Stimulated activated CD8-positive, alpha-beta memory T cell treated with anti-CD3 and anti-CD28 coated beads, Interleukin-4, amount 100 ng/mL, for 1 hour (primary cell): ENCODE results near the gene CPSF3.
"Not testable (repeated sequence)": the region's sequence is repeated elsewhere in the genome, so short reads cannot be mapped to it uniquely, and the experiment has no call there.

Experiments
- DNase-seq, 2 donors: peaks; one replicate each; pipeline ENCODE4 v3.0.0-alpha.2; 2020; ENCODE audit warnings: low read depth in 2 of 2, low spot score in 1 of 2

Gene CPSF3

GRCh38 chr2:9392898-9393765 is 30.3 kb upstream of the CPSF3 start:
- DNase-seq: no peak

DNA sequence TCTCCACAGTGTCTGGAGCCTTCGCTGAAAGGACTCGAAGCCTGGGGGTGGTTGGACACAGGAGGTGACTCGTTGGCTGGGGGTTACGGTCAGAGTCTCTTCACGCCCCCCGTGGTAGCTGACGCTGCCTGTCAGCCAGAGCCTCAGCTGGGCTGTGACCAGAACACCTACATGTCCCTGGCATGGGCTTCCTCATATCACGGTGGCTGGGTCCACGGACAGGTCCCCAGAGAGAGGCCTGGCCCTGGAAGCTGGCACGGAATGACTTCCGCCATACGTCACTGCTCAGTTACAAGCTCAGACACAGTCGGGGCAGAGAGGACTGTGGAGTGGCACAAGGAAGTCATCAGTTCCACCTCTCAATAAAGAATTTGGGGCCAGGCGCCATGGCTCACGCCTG is 28.6 kb upstream of the CPSF3 start:
- no peak for DNase-seq

DNA sequence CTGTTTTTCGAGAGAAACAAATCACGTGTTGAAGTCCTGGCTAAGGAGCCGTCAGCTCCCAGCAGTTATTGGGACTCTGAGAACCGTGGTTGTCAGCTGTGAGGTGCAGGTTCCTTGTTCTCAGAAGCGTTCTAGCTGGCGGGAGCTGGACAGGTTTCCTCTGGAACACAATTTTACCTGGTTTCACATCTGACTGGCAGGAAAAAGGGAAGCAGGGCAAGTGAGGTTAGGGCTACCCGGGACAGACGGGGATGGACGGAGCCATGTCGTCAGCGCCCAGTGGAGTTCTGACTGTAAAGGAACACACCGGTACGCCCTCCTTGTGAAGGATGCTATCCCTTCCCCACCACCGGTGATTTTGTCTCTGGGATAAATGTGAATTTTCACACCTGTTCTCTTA is 26.3 kb upstream of the CPSF3 start:
- DNase-seq: no peak

DNA sequence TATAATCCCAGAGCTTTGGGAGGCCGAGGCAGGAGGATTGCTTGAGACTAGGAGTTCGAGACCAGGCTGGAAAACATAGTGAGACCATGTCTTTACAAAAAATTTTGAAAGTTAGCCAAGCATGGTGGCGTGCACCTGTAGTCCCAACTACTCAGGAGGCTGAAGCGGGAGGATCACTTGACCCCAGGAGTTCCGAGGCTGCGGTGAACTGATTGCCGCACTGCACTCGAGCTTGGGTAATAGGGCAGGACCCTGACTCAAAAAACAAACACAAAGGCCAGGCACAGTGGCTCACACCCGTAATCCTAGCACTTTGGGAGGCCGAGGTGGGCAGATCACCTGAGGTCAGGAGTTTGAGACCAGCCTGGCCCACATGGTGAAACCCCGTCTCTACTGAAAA is 25.2 kb upstream of the CPSF3 start:
- DNase-seq: not testable (repeated sequence)

- DNase-seq: no peak
These were observed 24.3 kb upstream of the CPSF3 start for GRCh38 chr2:9398881-9399780.

DNA sequence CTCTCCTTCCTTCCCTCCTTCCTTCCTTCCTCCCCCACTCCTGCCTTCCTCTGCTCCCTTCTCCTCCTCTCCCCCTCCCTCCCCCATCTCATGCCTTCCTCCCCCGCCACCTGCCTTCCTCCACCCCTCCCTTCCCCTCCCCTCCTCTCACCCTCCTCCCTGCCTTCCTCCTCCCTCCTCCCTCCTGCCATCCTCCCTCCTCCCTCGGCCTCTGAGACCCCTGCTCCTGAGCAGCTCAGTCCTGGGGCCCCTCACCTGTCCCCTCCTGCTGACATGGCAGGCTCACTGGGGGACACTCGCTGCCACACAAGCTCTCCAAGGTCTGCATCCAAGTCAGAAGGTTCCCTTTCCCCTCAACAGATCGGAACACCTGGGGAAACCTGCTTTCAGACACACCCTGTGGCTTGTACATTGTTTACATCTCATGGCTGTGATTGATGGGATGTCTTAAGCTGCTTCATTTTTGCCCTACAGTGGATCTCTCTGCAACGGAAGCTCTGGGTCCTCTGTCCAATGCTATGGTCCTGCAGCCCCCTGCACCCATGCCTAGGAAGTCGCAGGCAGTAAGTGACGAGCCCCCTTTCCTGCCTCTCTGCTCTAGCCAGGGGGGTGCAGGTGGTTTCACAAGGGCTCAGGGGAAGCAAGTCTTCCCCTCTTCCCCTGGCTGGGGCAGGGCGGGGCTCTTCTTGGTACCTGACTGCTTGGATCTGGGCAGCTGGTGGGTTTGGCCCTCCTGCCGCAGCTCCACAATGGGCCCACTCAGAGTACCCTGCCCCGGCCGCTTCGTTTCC is 23.0 kb upstream of the CPSF3 start:
- DNase-seq: no peak

- DNase-seq: no peak
These were observed 22.4 kb upstream of the CPSF3 start for GRCh38 chr2:9401059-9401547.

DNA sequence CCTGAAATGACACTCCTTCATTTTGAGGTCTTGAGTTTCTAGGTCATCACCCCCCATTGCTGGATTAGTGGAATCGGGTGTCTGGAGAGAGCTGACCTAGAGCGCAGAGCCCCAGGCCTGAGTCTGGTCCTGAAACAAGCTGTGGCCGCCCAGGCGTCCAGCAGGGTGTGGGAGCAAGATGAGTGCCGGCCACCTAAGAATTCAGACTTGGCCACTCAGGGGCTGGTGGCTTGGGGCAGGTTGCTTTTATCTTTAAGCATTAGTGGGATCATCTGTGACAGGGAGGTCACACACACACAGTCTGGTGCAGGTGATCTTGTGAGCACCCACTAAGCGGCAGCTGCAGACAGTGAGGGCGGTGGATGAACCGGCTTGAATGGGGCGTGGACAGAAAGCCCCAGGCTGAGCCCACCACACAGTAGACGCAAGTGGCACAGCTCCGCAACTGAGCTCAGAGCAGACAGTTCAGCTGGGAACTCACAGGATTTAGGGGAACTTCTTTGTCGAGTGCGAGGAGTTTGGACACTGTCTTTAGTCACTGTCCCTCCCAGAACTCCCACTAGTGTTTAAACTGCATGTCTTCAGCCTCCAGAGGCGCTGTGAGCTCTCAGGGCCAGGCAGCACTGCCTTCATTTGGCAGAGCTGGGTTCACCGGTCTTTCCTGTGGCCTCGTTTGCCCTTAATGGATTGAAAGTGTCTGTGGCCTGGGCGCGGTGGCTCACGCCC is 21.6 kb upstream of the CPSF3 start:
- DNase-seq: no peak

DNA sequence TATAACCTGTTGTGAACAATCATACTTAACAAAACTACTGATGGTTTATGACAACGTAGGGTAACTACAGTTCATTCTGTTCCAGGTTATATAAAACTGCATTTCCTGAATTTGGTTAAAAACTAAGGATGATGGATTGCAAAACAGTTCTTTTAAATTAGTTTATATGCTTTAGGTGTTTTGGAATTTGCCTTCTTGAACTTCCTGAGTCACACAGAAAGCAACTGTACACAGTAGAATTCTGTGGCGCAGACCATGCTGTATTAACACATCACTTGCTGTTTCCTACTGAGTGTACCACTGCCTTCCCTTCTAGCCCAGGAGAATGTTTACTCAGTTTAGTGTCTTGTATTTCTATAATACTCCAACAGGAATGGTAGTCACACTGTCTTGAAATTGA is 19.5 kb upstream of the CPSF3 start:
- no peak for DNase-seq

- no peak for DNase-seq
These were observed 19.0 kb upstream of the CPSF3 start for GRCh38 chr2:9404451-9404850.

DNA sequence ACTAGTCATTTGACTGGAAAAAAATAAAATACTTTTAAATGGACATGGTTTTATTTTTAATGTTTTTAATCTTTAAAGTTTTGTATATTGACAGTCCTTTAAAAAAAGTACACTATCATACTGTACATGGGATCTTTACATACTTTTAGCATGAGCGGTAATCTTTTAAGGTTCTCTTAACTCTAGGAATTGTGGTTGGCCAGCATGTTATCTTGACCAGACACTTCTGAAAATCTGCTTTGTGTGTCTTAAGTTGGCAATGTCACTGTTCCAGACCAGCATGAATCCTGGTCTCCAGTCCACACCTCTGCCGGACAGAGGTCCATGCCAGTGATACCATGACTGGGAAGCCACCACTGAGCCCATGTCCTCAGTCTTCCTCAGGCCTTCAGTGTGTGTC is 17.8 kb upstream of the CPSF3 start:
- no peak for DNase-seq

GRCh38 chr2:9406529-9407362 is 16.7 kb upstream of the CPSF3 start:
- DNase-seq: no peak

DNA sequence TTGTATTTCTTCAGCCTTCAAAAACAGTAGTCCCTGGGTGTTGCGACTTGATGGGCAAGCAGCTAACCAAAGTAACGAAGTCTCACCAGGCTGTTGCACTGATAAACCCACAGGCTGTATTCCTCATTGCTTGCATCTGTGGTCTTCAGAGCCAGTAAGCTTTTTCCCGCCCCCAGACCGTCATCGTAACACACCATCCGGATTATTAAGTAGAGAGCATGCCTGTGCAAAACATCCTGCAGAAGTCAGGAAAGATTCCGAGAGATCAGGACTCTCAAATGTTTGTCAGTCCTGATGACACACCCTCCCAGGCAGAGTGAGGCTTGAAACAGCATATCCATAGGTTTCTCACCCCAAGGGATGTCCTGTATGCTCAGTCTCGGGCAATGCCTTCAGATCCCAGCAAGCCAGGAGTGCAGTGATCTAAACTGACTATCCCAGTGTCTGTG is 16.1 kb upstream of the CPSF3 start:
- no peak for DNase-seq

DNA sequence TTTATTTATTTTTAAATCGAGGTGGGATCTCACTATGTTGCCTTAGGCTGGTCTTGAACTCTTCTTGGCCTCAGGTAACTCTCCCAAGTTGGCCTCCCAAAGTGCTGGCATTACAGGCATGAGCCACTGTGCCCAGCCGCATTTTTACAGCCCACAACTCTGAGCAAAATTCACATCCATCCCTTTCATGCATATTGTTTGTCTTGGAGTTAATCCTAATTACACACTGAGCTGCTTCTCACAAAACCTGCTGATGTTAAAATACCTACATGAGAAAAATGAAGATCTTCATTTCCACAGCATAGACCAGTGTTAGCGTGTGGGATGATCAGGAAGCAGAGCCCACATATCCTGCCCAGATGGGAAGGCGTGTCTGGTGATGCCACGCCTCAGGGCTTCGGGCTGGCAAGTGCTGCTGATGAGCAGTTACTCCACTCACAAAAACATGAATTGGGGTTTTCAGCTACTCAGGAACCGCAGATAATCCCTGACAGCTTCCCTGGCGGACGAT is 14.8 kb upstream of the CPSF3 start:
- no peak for DNase-seq

DNA sequence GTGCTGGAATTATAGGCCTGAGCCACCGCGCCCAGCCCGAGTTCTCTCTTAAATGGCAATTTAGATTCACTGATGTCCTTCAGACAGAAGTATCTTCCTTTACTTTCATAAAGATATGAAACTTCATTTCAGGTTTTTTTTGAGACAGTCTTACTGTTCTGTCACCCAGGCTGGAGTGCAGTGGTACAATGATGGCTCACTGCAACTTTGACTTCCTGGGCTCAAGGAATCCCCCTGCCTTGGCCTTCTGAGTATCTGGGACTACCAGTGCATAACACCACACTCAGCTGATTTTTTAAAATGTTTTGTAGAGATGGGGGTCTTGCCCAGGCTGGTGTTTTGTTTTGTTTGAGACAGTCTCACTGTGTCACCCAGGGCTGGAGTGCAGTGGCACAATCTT is 13.3 kb upstream of the CPSF3 start:
- DNase-seq: no peak

DNA sequence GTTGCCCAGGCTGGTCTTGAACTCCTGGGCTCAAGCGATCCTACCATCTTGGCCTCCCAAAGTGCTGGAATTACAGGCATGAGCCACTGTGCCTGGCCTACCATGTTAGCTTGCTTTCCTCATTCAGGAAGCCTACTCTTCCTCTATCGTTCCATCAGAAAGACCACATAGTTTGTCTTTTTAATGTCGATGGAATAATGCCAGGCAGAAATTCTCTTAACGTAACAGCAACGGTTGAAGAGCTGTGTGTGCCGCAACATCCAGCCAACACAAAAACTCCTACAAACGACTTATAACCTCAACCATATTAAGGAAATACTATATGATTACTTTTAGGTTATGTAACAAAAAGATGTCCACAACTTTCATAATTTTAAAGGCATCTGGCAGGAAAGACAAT is 10.7 kb upstream of the CPSF3 start:
- DNase-seq: no peak

DNA sequence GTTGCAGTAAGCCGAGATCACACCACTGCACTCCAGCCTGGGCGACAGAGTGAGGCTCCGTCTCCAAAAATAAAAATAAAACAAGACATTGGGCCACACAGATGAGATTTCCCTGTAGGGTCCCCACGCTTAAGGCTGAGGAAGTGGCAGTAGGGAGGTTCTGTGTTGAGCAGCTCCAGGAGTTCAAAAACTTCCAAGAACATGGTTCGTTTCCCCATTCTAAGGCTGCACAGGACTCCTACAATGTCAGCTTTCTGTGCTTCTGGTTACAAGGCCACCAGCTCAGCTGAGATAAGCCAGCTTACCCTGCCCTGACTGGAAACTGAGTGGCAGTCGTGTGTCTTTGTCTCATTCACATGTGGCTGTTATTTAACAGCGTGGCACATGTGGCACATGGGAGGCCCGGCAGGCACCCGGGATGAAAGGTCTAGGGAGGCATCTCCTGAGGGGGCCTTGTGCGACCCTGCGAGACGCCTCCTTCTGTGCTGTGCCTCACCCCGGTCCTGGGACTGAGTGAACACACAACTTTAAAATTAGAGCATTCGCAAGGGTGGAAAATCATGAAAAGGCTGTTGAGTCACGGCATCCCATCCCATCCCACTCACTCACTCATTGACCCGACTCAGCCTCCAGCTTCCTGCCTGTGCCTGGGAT is 7.8 kb upstream of the CPSF3 start:
- no peak for DNase-seq

DNA sequence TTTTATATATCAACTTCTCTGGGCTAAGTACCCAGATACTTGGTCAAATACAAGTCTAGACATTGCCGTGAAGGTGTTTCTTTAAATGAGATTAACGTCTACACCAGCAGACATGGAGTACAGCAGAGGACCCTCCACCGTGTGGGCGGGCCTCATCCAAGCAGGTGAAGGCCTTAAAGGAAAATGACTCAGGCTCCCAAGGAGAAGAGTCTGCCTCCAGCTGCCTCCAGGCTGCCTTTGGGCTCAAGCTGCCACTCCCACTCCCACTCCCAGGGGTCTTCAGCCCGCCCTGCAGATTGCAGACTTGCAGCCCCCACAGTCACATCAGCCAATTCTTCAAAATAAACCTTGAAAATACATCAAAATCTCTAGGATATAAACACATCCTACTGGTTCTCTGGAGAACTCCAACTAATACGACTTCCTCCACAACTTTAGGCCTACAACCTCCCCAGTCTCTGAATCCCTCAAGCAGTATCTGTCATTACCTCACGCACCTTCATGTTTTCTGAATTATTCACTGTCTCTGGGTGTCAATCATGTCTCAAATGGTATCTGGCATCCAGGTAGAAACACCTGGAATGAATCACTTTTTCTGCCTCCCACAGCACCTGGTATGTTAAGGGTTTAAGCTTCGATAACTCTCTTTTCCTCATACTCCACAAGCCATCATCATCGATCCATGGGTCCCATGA is 7.0 kb upstream of the CPSF3 start:
- DNase-seq: no peak
